Measurements from ENCODE around the gene SEC11A.
"Not testable (repeated sequence)": the region's sequence is repeated elsewhere in the genome, so short reads cannot be mapped to it uniquely, and the experiment has no call there.

The SEC11A gene

GRCh38 chr15:84716036-84716732 is at the start of gene SEC11A:
TSS of gene SEC11A (minus strand) at chr15:84716139. CDS start at chr15:84716075, 64 bp downstream.
- peak; percentile 94 for DNase-seq (ENCODE audit: low read depth)

DNA sequence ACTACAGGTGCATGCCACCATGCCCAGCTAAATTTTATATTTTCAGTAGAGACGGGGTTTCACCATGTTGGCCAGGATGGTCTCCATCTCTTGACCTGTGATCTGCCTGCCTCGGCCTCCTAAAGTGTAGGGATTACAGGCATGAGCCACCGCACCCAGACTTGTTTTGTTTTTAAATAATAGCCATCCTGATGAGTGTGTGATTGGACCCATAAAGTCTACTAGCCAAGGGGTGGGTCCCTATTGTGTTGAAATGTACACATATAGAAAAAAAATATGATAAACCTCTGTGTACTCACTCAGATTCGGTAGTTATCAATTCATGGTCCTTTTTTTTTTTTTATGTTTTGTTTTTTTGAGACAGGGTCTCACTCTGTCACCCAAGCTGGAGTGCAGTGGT is 49.7 kb upstream of the SEC11A start:
- no peak for DNase-seq (ENCODE audit: low read depth)

DNA sequence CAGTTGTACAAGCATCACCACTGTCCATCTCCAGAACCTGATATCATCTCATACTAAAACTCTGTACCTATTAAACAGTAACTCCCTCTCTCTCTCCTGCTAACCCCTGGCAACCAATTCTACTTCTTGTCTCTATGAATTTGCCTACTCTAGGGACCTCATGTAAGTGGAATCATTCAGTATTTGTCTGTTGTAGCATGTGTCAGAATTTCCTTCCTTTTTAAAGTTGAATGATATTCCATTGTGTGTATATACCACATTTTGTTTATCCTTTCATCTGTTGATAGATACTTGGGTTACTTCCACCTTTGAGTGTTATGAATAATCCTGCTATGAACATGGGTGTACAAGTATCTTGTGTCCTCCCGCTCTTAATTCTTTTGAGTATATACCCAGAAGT is 49.0 kb upstream of the SEC11A start:
- no peak for DNase-seq (ENCODE audit: low read depth)

- DNase-seq (ENCODE audit: low read depth) = no peak
Measured at GRCh38 chr15:84764585-84764984, 48.6 kb upstream of the SEC11A start.

- DNase-seq (ENCODE audit: low read depth) = no peak
Measured at GRCh38 chr15:84762840-84763572, 47.1 kb upstream of the SEC11A start.

- peak; percentile 25 for DNase-seq (ENCODE audit: low read depth)
Measured at GRCh38 chr15:84761607-84762131, 45.7 kb upstream of the SEC11A start.

DNA sequence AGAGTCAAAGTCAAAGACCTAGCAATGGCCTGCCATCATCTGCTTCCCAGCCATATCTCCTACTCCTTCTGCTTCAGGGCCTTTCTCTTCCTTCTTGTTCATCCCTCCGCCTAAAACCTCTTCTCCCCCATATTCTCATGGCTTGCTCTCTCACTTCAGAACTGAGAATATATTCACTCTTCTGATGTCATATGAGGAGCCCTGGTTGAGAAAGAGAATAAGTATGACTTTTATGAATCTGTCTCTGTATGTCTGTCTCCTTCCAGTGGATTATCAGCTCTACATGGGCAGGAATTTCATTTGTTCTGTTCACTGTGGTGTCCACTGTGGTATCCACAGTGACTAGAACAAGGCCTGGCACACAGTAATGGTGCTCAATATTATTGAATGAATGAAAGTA is 44.3 kb upstream of the SEC11A start:
- DNase-seq (ENCODE audit: low read depth) = no peak

- no peak for DNase-seq (ENCODE audit: low read depth)
Measured at GRCh38 chr15:84759018-84759417, 43.1 kb upstream of the SEC11A start.

- no peak for DNase-seq (ENCODE audit: low read depth)
Measured at GRCh38 chr15:84755736-84756527, 40.0 kb upstream of the SEC11A start.

GRCh38 chr15:84754889-84755288 is 39.0 kb upstream of the SEC11A start:
- not testable (repeated sequence) for DNase-seq (ENCODE audit: low read depth)

DNA sequence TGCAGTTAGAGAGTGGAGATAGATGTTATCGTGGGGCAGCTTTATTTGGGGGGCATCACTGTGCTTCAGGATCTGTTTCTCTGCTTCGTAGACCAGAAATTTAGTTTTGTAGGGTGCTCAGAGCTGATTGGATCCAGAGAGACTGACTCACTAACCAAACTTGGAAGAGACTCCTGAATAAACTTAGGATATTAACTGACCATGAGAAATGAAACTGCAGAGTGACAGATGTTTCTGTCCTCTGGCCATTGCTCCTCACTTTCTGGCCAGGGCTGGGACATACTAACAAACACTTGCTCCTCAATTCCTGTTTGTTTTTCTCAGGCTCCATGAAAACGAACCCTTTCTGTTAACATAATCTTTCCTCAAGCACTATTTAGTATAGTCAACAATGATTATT is 36.8 kb upstream of the SEC11A start:
- peak; percentile 45 for DNase-seq (ENCODE audit: low read depth)

- DNase-seq (ENCODE audit: low read depth) = no peak
Measured at GRCh38 chr15:84752195-84752594, 36.3 kb upstream of the SEC11A start.

- DNase-seq (ENCODE audit: low read depth) = not testable (repeated sequence)
Measured at GRCh38 chr15:84751721-84752120, 35.8 kb upstream of the SEC11A start.

GRCh38 chr15:84750583-84751092 is 34.7 kb upstream of the SEC11A start:
- no peak for DNase-seq (ENCODE audit: low read depth)

DNA sequence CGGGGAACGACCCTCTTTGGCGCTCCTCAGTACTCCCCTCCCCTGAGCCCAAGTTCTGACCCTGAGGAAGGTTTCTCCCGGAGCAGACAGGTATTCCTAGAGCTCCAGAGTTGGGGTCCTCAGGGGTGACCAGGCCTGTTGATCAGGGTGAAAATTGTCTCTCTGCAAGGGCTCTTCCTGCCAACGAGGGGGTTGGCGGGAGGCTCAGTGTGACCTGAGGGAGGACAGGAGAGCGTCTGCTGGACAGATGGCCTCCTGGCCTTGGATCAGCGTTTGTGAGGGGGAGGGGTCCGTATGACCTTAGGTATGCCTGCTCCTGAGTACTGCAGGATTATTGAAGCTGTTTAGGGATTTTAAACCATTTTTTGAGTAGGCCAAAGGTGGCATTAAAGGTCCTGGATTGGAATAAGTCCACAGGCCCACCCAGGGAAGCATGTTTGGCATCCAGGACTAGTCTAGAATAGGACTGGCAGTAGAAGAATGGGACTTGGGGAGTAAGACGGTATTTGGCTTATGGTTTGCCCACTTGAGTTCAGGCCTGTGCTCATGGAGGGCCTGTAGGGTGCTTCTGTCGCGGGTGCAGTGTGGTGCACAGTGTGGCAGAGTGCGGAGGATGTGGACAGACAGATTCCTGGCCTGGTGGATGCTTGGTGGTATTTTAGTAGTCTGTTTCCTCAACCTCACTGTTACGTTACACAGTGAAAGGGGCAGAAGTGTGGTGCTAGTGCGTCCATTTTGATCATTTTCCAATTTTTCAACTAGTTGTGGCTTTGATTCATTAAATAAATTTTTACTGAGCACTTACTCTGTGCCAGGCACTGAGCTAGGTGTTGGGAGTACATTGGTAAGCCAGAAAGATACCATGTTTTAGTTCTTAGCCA is 33.4 kb upstream of the SEC11A start:
- peak; percentile 27 for DNase-seq (ENCODE audit: low read depth)

GRCh38 chr15:84748274-84749110 is 32.6 kb upstream of the SEC11A start, which contains the start of gene ZNF592:
TSS of gene ZNF592 (plus strand) at chr15:84748592. CDS start at chr15:84782676, 34,084 bp downstream.
- peak; percentile 73 for DNase-seq (ENCODE audit: low read depth)

DNA sequence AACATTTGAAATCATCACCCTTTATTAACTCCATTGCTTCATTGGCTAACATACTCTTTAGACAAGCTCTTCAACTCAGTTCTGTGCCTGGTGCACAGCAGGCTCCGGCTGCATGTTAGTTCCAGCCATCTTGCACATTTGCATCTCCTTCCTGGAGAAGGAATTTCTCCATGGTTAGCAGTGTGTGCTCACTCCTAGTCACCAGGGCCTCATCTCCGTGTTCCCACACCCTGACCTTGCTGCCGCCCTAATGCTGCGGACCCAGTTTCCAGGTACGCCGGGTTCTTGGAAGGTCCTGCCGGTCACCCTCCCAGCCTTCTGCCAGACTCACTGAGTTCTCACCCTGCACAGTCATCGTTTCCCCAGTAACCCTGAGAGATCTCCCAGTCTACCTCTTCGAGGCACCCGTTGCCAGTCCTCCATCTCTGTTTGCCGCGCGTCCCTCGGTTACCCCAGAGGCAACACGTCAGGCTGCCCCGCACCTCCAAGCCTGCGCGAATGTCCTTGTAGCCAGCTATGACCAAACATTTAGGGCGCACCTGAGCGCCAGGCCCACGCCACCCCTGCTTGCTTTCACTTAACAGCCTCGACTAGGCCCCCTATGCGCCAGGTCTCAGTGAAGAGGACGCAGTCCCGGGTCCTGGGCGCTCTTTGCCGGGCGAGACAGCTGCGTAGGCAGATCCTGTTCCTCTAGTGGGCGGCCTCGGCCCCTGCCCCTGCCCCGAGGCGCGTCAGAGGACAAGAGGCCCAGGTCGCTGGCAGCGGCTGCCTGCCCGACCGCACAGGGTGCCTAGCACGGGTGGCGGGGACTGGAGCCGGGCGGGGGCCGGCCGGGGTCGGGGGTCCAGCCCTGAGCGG is 31.7 kb upstream of the SEC11A start:
- peak; percentile 72 for DNase-seq (ENCODE audit: low read depth)

- DNase-seq (ENCODE audit: low read depth) = no peak
Measured at GRCh38 chr15:84741121-84741520, 25.2 kb upstream of the SEC11A start.

- DNase-seq (ENCODE audit: low read depth) = no peak
Measured at GRCh38 chr15:84740691-84741090, 24.8 kb upstream of the SEC11A start.
